HEK293T (cell line): ENCODE data around the gene SIRPA.

Experiments
- ARNT ChIP-seq: fragments of 450-650 bp; IDR thresholded peaks from 2 replicates; pipeline ENCODE4 v1.6.1; 2017; ENCODE audit warnings: mild to moderate bottlenecking
- BHLHE40 ChIP-seq: fragments of 450-650 bp; IDR thresholded peaks from 2 replicates; pipeline ENCODE4 v1.6.1; 2016; ENCODE audit warnings: mild to moderate bottlenecking, moderate library complexity, borderline replicate concordance
- CTBP1 ChIP-seq: fragments of 450-650 bp; IDR thresholded peaks from 2 replicates; pipeline ENCODE4 v1.6.1; 2016; ENCODE audit warnings: borderline replicate concordance
- FOXK2 ChIP-seq: fragments of 450-650 bp; IDR thresholded peaks from 2 replicates; pipeline ENCODE4 v1.6.1; 2016; ENCODE audit warnings: mild to moderate bottlenecking
- HDGF ChIP-seq: fragments of 450-650 bp; IDR thresholded peaks from 2 replicates; pipeline ENCODE4 v1.6.1; 2017; ENCODE audit warnings: antibody characterized with exemption, borderline replicate concordance
- L3MBTL2 ChIP-seq: fragments of 450-650 bp; conservative IDR thresholded peaks from 2 replicates; pipeline ENCODE4 v1.6.1; 2016; ENCODE audit warnings: mild to moderate bottlenecking
- NFRKB ChIP-seq: fragments of 450-650 bp; IDR thresholded peaks from 2 replicates; pipeline ENCODE4 v1.6.1; 2016; ENCODE audit warnings: mild to moderate bottlenecking, moderate library complexity
- TARDBP ChIP-seq: fragments of 450-650 bp; IDR thresholded peaks from 2 replicates; pipeline ENCODE4 v1.6.1; 2016
- ZNF384 ChIP-seq: fragments of 450-650 bp; IDR thresholded peaks from 2 replicates; pipeline ENCODE4 v1.6.1; 2016
- TF ChIP-seq, protein P1 (sequence below): fragments of 450-650 bp; IDR thresholded peaks from 2 replicates; pipeline ENCODE4 v1.6.1; 2016

DNA sequence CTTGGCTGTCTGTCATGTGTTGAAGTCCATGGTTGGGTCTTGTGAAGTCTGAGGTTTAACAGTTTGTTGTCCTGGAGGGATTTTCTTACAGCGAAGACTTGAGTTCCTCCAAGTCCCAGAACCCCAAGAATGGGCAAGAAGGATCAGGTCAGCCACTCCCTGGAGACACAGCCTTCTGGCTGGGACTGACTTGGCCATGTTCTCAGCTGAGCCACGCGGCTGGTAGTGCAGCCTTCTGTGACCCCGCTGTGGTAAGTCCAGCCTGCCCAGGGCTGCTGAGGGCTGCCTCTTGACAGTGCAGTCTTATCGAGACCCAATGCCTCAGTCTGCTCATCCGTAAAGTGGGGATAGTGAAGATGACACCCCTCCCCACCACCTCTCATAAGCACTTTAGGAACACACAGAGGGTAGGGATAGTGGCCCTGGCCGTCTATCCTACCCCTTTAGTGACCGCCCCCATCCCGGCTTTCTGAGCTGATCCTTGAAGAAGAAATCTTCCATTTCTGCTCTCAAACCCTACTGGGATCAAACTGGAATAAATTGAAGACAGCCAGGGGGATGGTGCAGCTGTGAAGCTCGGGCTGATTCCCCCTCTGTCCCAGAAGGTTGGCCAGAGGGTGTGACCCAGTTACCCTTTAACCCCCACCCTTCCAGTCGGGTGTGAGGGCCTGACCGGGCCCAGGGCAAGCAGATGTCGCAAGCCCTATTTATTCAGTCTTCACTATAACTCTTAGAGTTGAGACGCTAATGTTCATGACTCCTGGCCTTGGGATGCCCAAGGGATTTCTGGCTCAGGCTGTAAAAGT lies 43.5 kb downstream of the SIRPA start:
- TF ChIP-seq TARDBP (no peak), ZNF384 (no peak), BHLHE40 (no peak), HDGF (no peak), CTBP1 (no peak), NFRKB (no peak), FOXK2 (no peak), ARNT (no peak), L3MBTL2 (no peak)
- TF ChIP-seq, protein P1, sequence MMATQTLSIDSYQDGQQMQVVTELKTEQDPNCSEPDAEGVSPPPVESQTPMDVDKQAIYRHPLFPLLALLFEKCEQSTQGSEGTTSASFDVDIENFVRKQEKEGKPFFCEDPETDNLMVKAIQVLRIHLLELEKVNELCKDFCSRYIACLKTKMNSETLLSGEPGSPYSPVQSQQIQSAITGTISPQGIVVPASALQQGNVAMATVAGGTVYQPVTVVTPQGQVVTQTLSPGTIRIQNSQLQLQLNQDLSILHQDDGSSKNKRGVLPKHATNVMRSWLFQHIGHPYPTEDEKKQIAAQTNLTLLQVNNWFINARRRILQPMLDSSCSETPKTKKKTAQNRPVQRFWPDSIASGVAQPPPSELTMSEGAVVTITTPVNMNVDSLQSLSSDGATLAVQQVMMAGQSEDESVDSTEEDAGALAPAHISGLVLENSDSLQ = no peak
